Stimulated activated memory B cell treated with anti-CD40 and anti-IgM and Interleukin-4, amounts not matched to agents 10 μg/mL and 1 μg/mL and 100 μg/mL, for 72 hours (primary cell): ENCODE measurements around the gene GATA1.
A peak's percentile ranks its signal among the peaks of the same experiment; 100 is the strongest.

Source experiments
- ATAC-seq: fragments of 150-1000 bp; cut with Tn5 transposase; 2 replicates; pipeline ENCODE4 v1.10.0; 2021
- H3K27ac Mint-ChIP-seq: one replicate; pipeline ENCODE4 v1.8.0; 2022; ENCODE audit warnings: mild to moderate bottlenecking, mixed read lengths
- H3K27me3 Mint-ChIP-seq: one replicate; pipeline ENCODE4 v1.8.0; 2022; ENCODE audit warnings: mixed read lengths
- H3K36me3 Mint-ChIP-seq: one replicate; pipeline ENCODE4 v1.8.0; 2022; ENCODE audit warnings: mixed read lengths
- H3K4me1 Mint-ChIP-seq: one replicate; pipeline ENCODE4 v1.8.0; 2022; ENCODE audit warnings: mixed read lengths
- H3K4me3 Mint-ChIP-seq: one replicate; pipeline ENCODE4 v1.8.0; 2022; ENCODE audit warnings: mild to moderate bottlenecking, moderate library complexity, mixed read lengths
- H3K9me3 Mint-ChIP-seq: one replicate; pipeline ENCODE4 v1.8.0; 2022; ENCODE audit warnings: mixed read lengths

The GATA1 gene

GRCh38 chrX:48792219-48792618 is 5.8 kb downstream of the GATA1 start:
- Mint-ChIP-seq H3K9me3 (no peaks in the 10 kb centered on the region), H3K36me3 (no peaks in the 10 kb centered on the region), H3K4me3 (no peak overlapping the region), H3K27me3 (peaks cover 31% of the 10 kb centered on the region), H3K27ac (no peak overlapping the region), H3K4me1 (peaks cover 10% of the 10 kb centered on the region)
- no peak for ATAC-seq

GRCh38 chrX:48793935-48794334 is 7.5 kb downstream of the GATA1 start:
- H3K36me3 Mint-ChIP-seq, result no peaks in the 10 kb centered on the region
- H3K4me1 Mint-ChIP-seq, result peaks cover 10% of the 10 kb centered on the region
- no peak overlapping the region for H3K4me3 Mint-ChIP-seq
- no peaks in the 10 kb centered on the region for H3K9me3 Mint-ChIP-seq
- H3K27me3 Mint-ChIP-seq, result peaks cover 14% of the 10 kb centered on the region
- ATAC-seq, result no peak
- no peak overlapping the region for H3K27ac Mint-ChIP-seq

GRCh38 chrX:48794340-48794910 is 8.0 kb downstream of the GATA1 start:
- H3K27me3 Mint-ChIP-seq, result peaks cover 10% of the 10 kb centered on the region
- H3K4me3 Mint-ChIP-seq, result no peak overlapping the region
- H3K9me3 Mint-ChIP-seq, result no peaks in the 10 kb centered on the region
- no peak for ATAC-seq
- no peaks in the 10 kb centered on the region for H3K36me3 Mint-ChIP-seq
- H3K4me1 Mint-ChIP-seq, result peaks cover 5% of the 10 kb centered on the region
- no peak overlapping the region for H3K27ac Mint-ChIP-seq

- Mint-ChIP-seq H3K4me1 (no peaks in the 10 kb centered on the region), H3K27ac (no peak overlapping the region), H3K27me3 (peaks cover 4% of the 10 kb centered on the region), H3K4me3 (no peak overlapping the region), H3K36me3 (no peaks in the 10 kb centered on the region), H3K9me3 (no peaks in the 10 kb centered on the region)
- ATAC-seq, result no peak
Observed at GRCh38 chrX:48794911-48795515, 8.6 kb downstream of the GATA1 start.

GRCh38 chrX:48798318-48798717 is 11.9 kb downstream of the GATA1 start:
- Mint-ChIP-seq H3K4me3 (no peak overlapping the region), H3K27me3 (no peaks in the 10 kb centered on the region), H3K36me3 (no peaks in the 10 kb centered on the region), H3K27ac (no peak overlapping the region), H3K9me3 (no peaks in the 10 kb centered on the region), H3K4me1 (peaks cover 14% of the 10 kb centered on the region)
- ATAC-seq, result no peak

- peak overlapping the region; percentile 97 for H3K27ac Mint-ChIP-seq
- ATAC-seq, result no peak
- H3K4me3 Mint-ChIP-seq, result peak overlapping the region; percentile 94
- no peaks in the 10 kb centered on the region for H3K9me3 Mint-ChIP-seq
- H3K27me3 Mint-ChIP-seq, result no peaks in the 10 kb centered on the region
- peaks cover 18% of the 10 kb centered on the region for H3K36me3 Mint-ChIP-seq
- peaks cover 14% of the 10 kb centered on the region for H3K4me1 Mint-ChIP-seq
Observed at GRCh38 chrX:48800574-48801279, 14.3 kb downstream of the GATA1 start.

GRCh38 chrX:48801280-48802088 is 15.1 kb downstream of the GATA1 start, which contains the start of gene HDAC6:
HDAC6 (plus strand) TSS chrX:48802067; CDS start chrX:48802693, 626 bp downstream.
- Mint-ChIP-seq H3K27ac (peak within 1 kb of the TSS; percentile 97), H3K9me3 (no peaks in the 10 kb centered on the region), H3K27me3 (no peaks in the 10 kb centered on the region), H3K4me3 (peak within 1 kb of the TSS; percentile 94), H3K4me1 (peaks cover 14% of the 10 kb centered on the region), H3K36me3 (peaks cover 21% of the 10 kb centered on the region)
- peak; percentile 96 for ATAC-seq

- Mint-ChIP-seq H3K9me3 (no peaks in the 10 kb centered on the region), H3K4me1 (peaks cover 14% of the 10 kb centered on the region), H3K4me3 (peak overlapping the region; percentile 94), H3K36me3 (peaks cover 27% of the 10 kb centered on the region), H3K27ac (peak overlapping the region; percentile 97), H3K27me3 (no peaks in the 10 kb centered on the region)
- ATAC-seq, result peak; percentile 78
Observed at GRCh38 chrX:48802089-48802904, 15.9 kb downstream of the GATA1 start.

- H3K4me3 Mint-ChIP-seq, result peak overlapping the region; percentile 94
- no peak for ATAC-seq
- H3K9me3 Mint-ChIP-seq, result no peaks in the 10 kb centered on the region
- peaks cover 14% of the 10 kb centered on the region for H3K4me1 Mint-ChIP-seq
- H3K27me3 Mint-ChIP-seq, result no peaks in the 10 kb centered on the region
- H3K36me3 Mint-ChIP-seq, result peaks cover 27% of the 10 kb centered on the region
- H3K27ac Mint-ChIP-seq, result peak overlapping the region; percentile 97
Observed at GRCh38 chrX:48802905-48803200, 16.5 kb downstream of the GATA1 start.

- no peak for ATAC-seq
- H3K4me1 Mint-ChIP-seq, result peaks cover 7% of the 10 kb centered on the region
- H3K27ac Mint-ChIP-seq, result peak overlapping the region; percentile 36
- peaks cover 32% of the 10 kb centered on the region for H3K36me3 Mint-ChIP-seq
- H3K4me3 Mint-ChIP-seq, result no peak overlapping the region
- H3K27me3 Mint-ChIP-seq, result no peaks in the 10 kb centered on the region
- H3K9me3 Mint-ChIP-seq, result no peaks in the 10 kb centered on the region
Observed at GRCh38 chrX:48806081-48806480, 19.7 kb downstream of the GATA1 start.

- Mint-ChIP-seq H3K36me3 (peaks cover 47% of the 10 kb centered on the region), H3K4me3 (no peak overlapping the region), H3K9me3 (no peaks in the 10 kb centered on the region), H3K27me3 (no peaks in the 10 kb centered on the region), H3K4me1 (no peaks in the 10 kb centered on the region), H3K27ac (no peak overlapping the region)
- no peak for ATAC-seq
Observed at GRCh38 chrX:48813644-48814043, 27.3 kb downstream of the GATA1 start.

GRCh38 chrX:48814722-48815121 is 28.3 kb downstream of the GATA1 start:
- no peak overlapping the region for H3K27ac Mint-ChIP-seq
- no peaks in the 10 kb centered on the region for H3K27me3 Mint-ChIP-seq
- no peaks in the 10 kb centered on the region for H3K4me1 Mint-ChIP-seq
- H3K9me3 Mint-ChIP-seq, result no peaks in the 10 kb centered on the region
- H3K36me3 Mint-ChIP-seq, result peaks cover 57% of the 10 kb centered on the region
- no peak overlapping the region for H3K4me3 Mint-ChIP-seq
- no peak for ATAC-seq

- H3K9me3 Mint-ChIP-seq, result no peaks in the 10 kb centered on the region
- no peaks in the 10 kb centered on the region for H3K27me3 Mint-ChIP-seq
- peaks cover 62% of the 10 kb centered on the region for H3K36me3 Mint-ChIP-seq
- ATAC-seq, result no peak
- H3K4me1 Mint-ChIP-seq, result no peaks in the 10 kb centered on the region
- H3K27ac Mint-ChIP-seq, result no peak overlapping the region
- no peak overlapping the region for H3K4me3 Mint-ChIP-seq
Observed at GRCh38 chrX:48815266-48815665, 28.9 kb downstream of the GATA1 start.

- H3K36me3 Mint-ChIP-seq, result peaks cover 62% of the 10 kb centered on the region
- ATAC-seq, result no peak
- H3K27me3 Mint-ChIP-seq, result no peaks in the 10 kb centered on the region
- H3K4me3 Mint-ChIP-seq, result no peak overlapping the region
- H3K9me3 Mint-ChIP-seq, result no peaks in the 10 kb centered on the region
- H3K4me1 Mint-ChIP-seq, result no peaks in the 10 kb centered on the region
- H3K27ac Mint-ChIP-seq, result no peak overlapping the region
Observed at GRCh38 chrX:48816014-48816810, 29.8 kb downstream of the GATA1 start.
